Karpas-422 (cell line): ENCODE data around the gene MAP1A. TPM values are rescaled to one million over a fixed set of nuclear protein-coding genes. Genes with fewer than 3 reads are reported as not detected.
"Not testable (repeated sequence)": the region's sequence is repeated elsewhere in the genome, so short reads cannot be mapped to it uniquely, and the experiment has no call there.

Experiments
- DNase-seq: peaks from one replicate; pipeline ENCODE4 v3.0.0-alpha.2; 2015
- H2AFZ ChIP-seq: fragments of 200-600 bp; sonication (generic); 2 replicates; pipeline ENCODE4 v1.6.1; 2014; ENCODE audit warnings: antibody characterized with exemption, low read length, mixed read lengths
- H3K27ac ChIP-seq: fragments of 200-600 bp; sonication (generic); 2 replicates; pipeline ENCODE4 v1.5.1; 2014; ENCODE audit warnings: mild to moderate bottlenecking, low read length, moderate library complexity
- H3K27me3 ChIP-seq: fragments of 200-600 bp; sonication (generic); 2 replicates; pipeline ENCODE4 v1.6.1; 2014; ENCODE audit warnings: low read length, mixed read lengths
- H3K36me3 ChIP-seq: fragments of 200-600 bp; sonication (generic); 2 replicates; pipeline ENCODE4 v1.6.1; 2014; ENCODE audit warnings: low read length, mixed read lengths; ENCODE audit not compliant: insufficient read depth
- H3K4me1 ChIP-seq: fragments of 200-600 bp; sonication (generic); 2 replicates; pipeline ENCODE4 v1.6.1; 2014; ENCODE audit warnings: mild to moderate bottlenecking, low read length, mixed read lengths
- H3K4me2 ChIP-seq: fragments of 200-600 bp; sonication (generic); 2 replicates; pipeline ENCODE4 v1.6.1; 2014; ENCODE audit warnings: low read length, low read depth, mild to moderate bottlenecking; ENCODE audit not compliant: poor library complexity, severe bottlenecking
- H3K4me3 ChIP-seq: fragments of 200-600 bp; sonication (generic); 2 replicates; pipeline ENCODE4 v1.5.1; 2014; ENCODE audit warnings: mild to moderate bottlenecking, antibody characterized with exemption, low read length, mixed read lengths
- H3K79me2 ChIP-seq: fragments of 200-600 bp; sonication (generic); 2 replicates; pipeline ENCODE4 v1.6.1; 2014; ENCODE audit warnings: mild to moderate bottlenecking, low read length, mixed read lengths
- H3K9ac ChIP-seq: fragments of 200-600 bp; sonication (generic); 2 replicates; pipeline ENCODE4 v1.6.0; 2014; ENCODE audit warnings: low read length
- H3K9me2 ChIP-seq: fragments of 200-600 bp; sonication (generic), shearing (Covaris generic); replicated peaks from 2 replicates; pipeline ENCODE4 v1.6.0; 2014; ENCODE audit warnings: mild to moderate bottlenecking, low read length, moderate library complexity; ENCODE audit not compliant: insufficient read depth
- H3K9me3 ChIP-seq: fragments of 300-700, 200-600 bp; sonication (generic); 2 replicates; pipeline ENCODE4 v1.6.1; 2014; ENCODE audit warnings: low read length, mixed read lengths
- H4K20me1 ChIP-seq: fragments of 200-600 bp; sonication (generic); 2 replicates; pipeline ENCODE4 v1.6.1; 2014; ENCODE audit warnings: mild to moderate bottlenecking, antibody characterized with exemption, low read length, low read depth; ENCODE audit not compliant: insufficient read depth
- total RNA-seq: library from RNA; depleted of rRNA; stranded (reverse); fragments of >200 nt; shearing (Covaris generic); gene quantifications from 2 replicates; pipeline ENCODE4 v1.2.3, GENCODE V29; 2014; ENCODE audit warnings: low replicate concordance

Gene MAP1A
- total RNA-seq, 1 experiment from 2014 or later: 1.4 TPM

DNA sequence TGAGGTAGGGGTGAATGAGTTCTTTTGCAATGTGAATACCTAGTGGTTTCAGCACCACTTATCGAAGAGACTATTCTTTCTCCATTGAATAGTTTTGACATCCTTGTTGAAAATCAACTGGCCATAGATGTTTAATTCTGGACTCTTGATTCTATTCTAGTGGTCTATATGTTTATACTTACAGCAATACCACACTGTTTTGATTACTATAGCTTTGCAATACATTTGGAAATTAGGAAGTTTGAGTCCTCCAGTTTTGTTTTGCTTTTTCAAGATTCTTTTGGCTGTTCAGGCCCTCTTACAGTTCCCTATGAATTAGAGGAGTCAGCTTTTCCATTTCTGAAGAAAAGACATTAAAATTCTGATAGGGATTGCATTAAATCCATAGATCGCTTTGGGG, 30.1 kb downstream of the MAP1A start:
- no peak overlapping the region for H3K9ac ChIP-seq
- H3K4me3 ChIP-seq: no peak overlapping the region
- H3K36me3 ChIP-seq: no peaks in the 10 kb centered on the region
- no peak for DNase-seq
- no peaks in the 10 kb centered on the region for H3K9me2 ChIP-seq
- H3K27me3 ChIP-seq: no peaks in the 10 kb centered on the region
- H3K9me3 ChIP-seq: no peaks in the 10 kb centered on the region
- H3K4me1 ChIP-seq: peaks cover 5% of the 10 kb centered on the region; the same call in 1 of the 2 replicates
- H2AFZ ChIP-seq: no peak overlapping the region
- H3K4me2 ChIP-seq: no peak overlapping the region
- no peak overlapping the region for H3K27ac ChIP-seq
- no peaks in the 10 kb centered on the region for H4K20me1 ChIP-seq
- H3K79me2 ChIP-seq: no peaks in the 10 kb centered on the region

DNA sequence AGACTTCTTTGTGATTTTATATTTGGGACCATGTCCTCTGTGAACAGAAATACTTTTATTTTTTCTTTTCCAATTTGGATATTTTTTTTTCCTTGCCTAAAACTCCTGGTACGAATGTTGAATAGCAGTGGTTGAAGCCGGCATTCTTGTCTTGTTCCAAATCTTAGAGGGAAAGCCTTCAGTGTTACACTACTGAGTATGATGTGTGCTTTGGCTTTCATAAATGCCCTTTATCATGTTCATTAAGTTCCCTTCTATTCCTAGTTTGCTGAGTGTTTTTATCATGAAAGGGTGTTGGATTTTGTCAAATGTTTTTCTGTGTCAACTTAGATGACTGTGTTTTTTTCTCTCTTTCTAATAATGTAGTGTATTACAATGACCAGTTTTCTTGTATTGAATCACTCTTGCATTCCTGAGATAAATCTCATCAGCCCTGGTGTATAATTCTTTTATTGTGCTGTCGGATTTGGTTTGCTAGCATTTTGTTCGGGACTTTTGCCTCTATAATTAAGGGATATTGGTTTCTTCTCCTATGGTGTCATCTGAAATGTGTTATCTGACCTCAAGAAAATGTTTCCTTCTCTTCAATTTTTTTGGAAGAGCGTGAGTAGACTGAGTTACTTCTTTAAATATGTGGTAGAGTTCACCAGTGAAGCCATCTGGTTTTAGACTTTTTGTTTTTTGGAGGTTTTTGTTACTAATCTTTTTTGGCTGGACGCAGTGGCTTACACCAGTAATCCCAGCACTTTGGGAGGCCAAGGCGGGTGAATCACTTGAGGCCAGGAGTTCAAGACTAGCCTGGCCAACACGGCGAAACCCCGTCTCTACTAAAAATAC, 33.3 kb downstream of the MAP1A start:
- no peak overlapping the region for H3K4me3 ChIP-seq
- no peaks in the 10 kb centered on the region for H3K4me1 ChIP-seq
- no peaks in the 10 kb centered on the region for H3K9me2 ChIP-seq
- no peaks in the 10 kb centered on the region for H3K36me3 ChIP-seq
- H2AFZ ChIP-seq: no peak overlapping the region
- no peak overlapping the region for H3K4me2 ChIP-seq
- no peaks in the 10 kb centered on the region for H4K20me1 ChIP-seq
- H3K9ac ChIP-seq: no peak overlapping the region
- H3K79me2 ChIP-seq: no peaks in the 10 kb centered on the region
- no peaks in the 10 kb centered on the region for H3K9me3 ChIP-seq
- H3K27me3 ChIP-seq: no peaks in the 10 kb centered on the region
- DNase-seq: peak; percentile 33
- H3K27ac ChIP-seq: no peak overlapping the region

DNA sequence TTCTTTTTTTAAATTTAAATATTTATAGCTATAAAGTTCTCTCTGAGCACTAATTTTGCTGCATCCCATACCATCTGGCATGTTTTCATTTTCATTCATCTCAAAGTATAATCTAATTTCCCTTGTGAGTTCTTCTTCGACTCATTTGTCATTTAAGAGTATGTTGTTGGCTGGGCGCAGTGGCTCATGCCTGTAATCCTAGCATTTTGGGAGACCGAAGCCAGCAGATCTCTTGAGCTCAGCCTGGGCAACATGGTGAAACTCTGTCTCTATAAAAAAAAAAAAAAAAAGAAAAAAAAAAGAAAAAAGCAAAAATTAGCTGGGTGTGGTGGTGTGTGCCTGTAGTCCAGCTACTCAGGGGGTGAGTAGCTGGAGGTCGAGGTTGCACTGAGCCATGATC, 34.8 kb downstream of the MAP1A start:
- Histone ChIP-seq H3K4me1 (no peaks in the 10 kb centered on the region), H3K79me2 (no peaks in the 10 kb centered on the region), H3K4me2 (no peak overlapping the region), H3K9me2 (no peaks in the 10 kb centered on the region), H3K9me3 (no peaks in the 10 kb centered on the region), H3K36me3 (no peaks in the 10 kb centered on the region), H3K4me3 (no peak overlapping the region), H3K27ac (no peak overlapping the region), H3K27me3 (no peaks in the 10 kb centered on the region), H2AFZ (no peak overlapping the region), H4K20me1 (no peaks in the 10 kb centered on the region), H3K9ac (no peak overlapping the region)
- DNase-seq: no peak

DNA sequence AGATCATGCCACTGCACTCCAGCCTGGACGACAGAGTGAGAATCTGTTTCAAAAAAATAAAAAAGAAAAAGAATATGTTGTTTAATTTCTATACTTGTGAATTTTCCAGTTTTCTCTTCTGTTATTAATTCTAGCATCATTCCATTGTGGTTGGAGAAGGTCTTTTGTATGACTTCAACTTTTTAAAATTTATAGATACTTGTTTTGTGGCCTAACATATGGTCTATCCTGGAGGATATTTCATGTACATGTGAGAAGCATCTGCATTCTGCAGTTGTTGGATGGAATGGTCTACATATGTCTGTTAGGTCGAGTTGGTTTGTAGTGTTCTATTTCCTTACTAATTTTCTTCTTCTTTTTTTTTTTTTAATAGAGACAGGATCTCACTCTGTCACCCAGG, 35.6 kb downstream of the MAP1A start:
- H4K20me1 ChIP-seq: no peaks in the 10 kb centered on the region
- no peaks in the 10 kb centered on the region for H3K9me2 ChIP-seq

DNA sequence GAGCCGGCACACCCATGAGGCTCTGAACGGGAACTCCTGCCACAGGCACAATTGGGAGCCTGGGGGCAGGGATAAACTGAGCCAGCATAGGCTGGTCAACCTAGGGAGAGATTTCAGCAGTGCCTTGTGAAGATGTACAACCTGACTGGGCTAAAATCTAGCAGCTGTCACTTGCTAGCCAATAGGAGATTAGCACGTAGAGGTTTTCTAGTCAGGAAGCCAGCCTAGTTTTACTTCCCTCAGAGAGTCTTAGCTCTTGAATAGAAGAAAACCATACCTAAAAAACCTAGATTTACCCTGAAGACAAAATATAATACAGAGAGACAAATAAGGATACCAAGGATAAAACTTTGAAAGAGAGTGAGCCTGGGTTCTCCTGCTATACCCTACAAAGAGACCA, 45.3 kb downstream of the MAP1A start:
- not testable (repeated sequence) for H2AFZ ChIP-seq, H3K27me3 ChIP-seq, DNase-seq, H3K36me3 ChIP-seq, H3K9me2 ChIP-seq, H3K4me3 ChIP-seq, H4K20me1 ChIP-seq, H3K9me3 ChIP-seq, H3K4me1 ChIP-seq, H3K4me2 ChIP-seq, H3K9ac ChIP-seq, H3K79me2 ChIP-seq, H3K27ac ChIP-seq

More for the DNA sequence above, 35.6 kb downstream of the MAP1A start:
- Histone ChIP-seq H3K27ac (no peak overlapping the region), H2AFZ (no peak overlapping the region), H3K4me3 (no peak overlapping the region), H3K4me2 (no peak overlapping the region), H3K27me3 (no peaks in the 10 kb centered on the region), H3K4me1 (no peaks in the 10 kb centered on the region), H3K9ac (no peak overlapping the region), H3K9me3 (no peaks in the 10 kb centered on the region), H3K79me2 (no peaks in the 10 kb centered on the region), H3K36me3 (no peaks in the 10 kb centered on the region)
- DNase-seq: no peak

DNA sequence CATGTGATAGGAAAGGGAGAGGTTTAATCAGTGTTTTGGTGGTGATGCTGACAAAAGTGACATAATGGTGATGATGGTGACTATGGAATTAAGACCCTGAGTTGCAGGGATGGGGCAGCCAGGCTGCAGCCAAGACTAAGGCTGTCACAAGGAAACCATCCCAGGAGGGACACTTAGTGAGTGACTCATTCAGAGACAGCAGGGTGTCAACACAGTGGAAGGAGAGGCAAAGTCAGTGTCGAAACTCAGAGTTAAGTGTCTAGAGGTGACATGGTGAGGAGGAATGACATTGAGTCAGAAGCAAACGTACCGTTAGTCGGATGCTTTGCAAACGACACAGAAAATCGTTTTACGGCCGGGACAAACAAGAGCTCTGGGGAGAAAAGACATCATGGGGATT, 46.4 kb downstream of the MAP1A start:
- not testable (repeated sequence) for H3K9me3 ChIP-seq, H3K27me3 ChIP-seq, H2AFZ ChIP-seq, H3K9me2 ChIP-seq, H3K4me2 ChIP-seq, H3K4me1 ChIP-seq, H3K27ac ChIP-seq, H3K9ac ChIP-seq, DNase-seq, H3K79me2 ChIP-seq, H4K20me1 ChIP-seq, H3K36me3 ChIP-seq, H3K4me3 ChIP-seq

DNA sequence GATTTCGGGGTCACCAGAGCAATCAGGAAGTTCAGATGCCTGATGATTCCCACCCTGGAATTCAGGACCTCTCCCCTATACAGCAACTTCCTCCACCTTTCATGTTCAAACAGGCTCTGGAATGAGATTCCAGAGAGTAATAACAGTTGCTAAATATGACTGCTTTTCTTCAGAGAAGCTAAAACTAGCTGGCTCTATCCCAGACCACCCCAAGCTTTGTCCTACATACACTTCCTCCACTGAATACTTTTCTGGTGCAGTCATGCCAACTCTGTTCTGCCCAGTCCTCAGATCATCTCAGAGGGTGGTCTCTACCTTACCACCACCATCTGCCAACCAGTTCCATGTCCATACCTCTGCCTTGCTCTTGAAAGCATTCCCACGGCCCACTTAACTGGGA, 49.2 kb downstream of the MAP1A start:
- not testable (repeated sequence) for H3K9me3 ChIP-seq, H3K27ac ChIP-seq, H3K27me3 ChIP-seq, H2AFZ ChIP-seq, DNase-seq, H3K4me1 ChIP-seq, H3K36me3 ChIP-seq, H3K79me2 ChIP-seq, H3K4me2 ChIP-seq, H3K4me3 ChIP-seq, H3K9me2 ChIP-seq, H4K20me1 ChIP-seq, H3K9ac ChIP-seq

DNA sequence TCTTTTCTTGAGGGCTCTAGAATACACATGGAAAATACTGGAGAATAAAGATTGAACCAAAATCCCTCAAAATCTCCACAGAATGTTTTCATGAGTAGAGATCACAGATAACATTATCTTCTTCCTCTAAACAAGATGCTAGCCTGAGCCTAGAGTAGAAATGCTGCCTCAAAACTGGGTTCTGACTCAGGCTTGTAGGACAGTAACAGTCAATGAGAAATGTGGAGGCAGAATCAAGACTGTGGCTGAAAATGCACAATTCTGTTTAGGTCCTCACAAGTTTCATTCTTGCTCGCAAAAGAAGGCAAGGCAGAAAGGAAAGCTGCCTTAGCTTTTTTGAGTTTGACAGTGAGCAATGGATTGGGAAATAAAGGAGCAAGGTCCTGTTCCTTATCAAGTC, 57.2 kb downstream of the MAP1A start:
- not testable (repeated sequence) for DNase-seq, H3K9ac ChIP-seq, H3K4me2 ChIP-seq, H3K4me1 ChIP-seq, H3K4me3 ChIP-seq, H3K9me3 ChIP-seq, H3K36me3 ChIP-seq, H3K27me3 ChIP-seq, H3K79me2 ChIP-seq, H2AFZ ChIP-seq, H3K9me2 ChIP-seq, H4K20me1 ChIP-seq, H3K27ac ChIP-seq
